Esophagus (tissue), 2 donors: ENCODE measurements around the gene CLEC2D. TPM values are rescaled to one million over a fixed set of nuclear protein-coding genes. Genes with fewer than 3 reads are reported as not detected.

Source experiments
- H3K27ac ChIP-seq, 2 donors: one replicate each; pipeline ENCODE4 v1.5.1; 2013; ENCODE audit warnings: low read depth in 2 of 2, mild to moderate bottlenecking in 2 of 2, inconsistent platforms in 1 of 2, low read length in 1 of 2, moderate library complexity in 1 of 2
- H3K27me3 ChIP-seq, 2 donors: one replicate each; pipeline ENCODE4 v1.6.1; 2013; ENCODE audit warnings: low read length in 2 of 2, control low read depth in 1 of 2, mild to moderate bottlenecking in 1 of 2; ENCODE audit not compliant: insufficient read depth in 2 of 2, control insufficient read depth in 1 of 2
- H3K36me3 ChIP-seq, 2 donors: one replicate each; pipeline ENCODE4 v1.6.1; 2013; ENCODE audit warnings: low read length in 1 of 2; ENCODE audit not compliant: control insufficient read depth in 2 of 2, insufficient read depth in 2 of 2
- H3K4me1 ChIP-seq, 2 donors: one replicate each; pipeline ENCODE4 v1.6.1; 2013; ENCODE audit warnings: low read length in 1 of 2; ENCODE audit not compliant: control insufficient read depth in 2 of 2, insufficient read depth in 2 of 2
- H3K4me3 ChIP-seq, 2 donors: one replicate each; pipeline ENCODE4 v1.5.1; 2013; ENCODE audit warnings: low read length in 2 of 2, mild to moderate bottlenecking in 2 of 2, low read depth in 1 of 2, moderate library complexity in 1 of 2
- H3K9me3 ChIP-seq, 2 donors: one replicate each; pipeline ENCODE4 v1.6.1; 2013; ENCODE audit warnings: mild to moderate bottlenecking in 2 of 2, low read depth in 1 of 2, low read length in 1 of 2, moderate library complexity in 1 of 2; ENCODE audit not compliant: control insufficient read depth in 2 of 2, insufficient read depth in 1 of 2
- WGBS, 2 donors: extraction: QIAGEN DNeasy Blood & Tissue Kit; methylation state at CpG; one replicate each; pipeline ENCODE4 v1.1.7; 2013; 5-methylcytosine and 5-hydroxymethylcytosine counted together
- polyA plus RNA-seq, 2 donors: library from polyadenylated mRNA; stranded (reverse); fragments of 200-250 nt; gene quantifications; one replicate each; pipeline ENCODE4 v1.2.3, GENCODE V29; 2013
- donor health status: healthy with polysubstance abuse.
- donor health status: Bipolar disorder and iron deficiency.

Gene CLEC2D
- polyA plus RNA-seq, 2 donors = 1.8 to 5.2 TPM

- Histone ChIP-seq H3K27me3 (no peaks in the 10 kb centered on the region), H3K27ac (no peak overlapping the region), H3K9me3 (no peaks in the 10 kb centered on the region), H3K36me3 (no peaks in the 10 kb centered on the region), H3K4me3 (no peak overlapping the region), H3K4me1 (no peaks in the 10 kb centered on the region)
- WGBS, 2 donors = 25 to 77% methylated on average over 1 of the region's 1 CpG
Observed at GRCh38 chr12:9719790-9720189, 50.3 kb downstream of the CLEC2D start.

GRCh38 chr12:9721394-9722092, 52.0 kb downstream of the CLEC2D start:
- no peaks in the 10 kb centered on the region for H3K36me3 ChIP-seq
- no peak overlapping the region for H3K27ac ChIP-seq
- WGBS, 2 donors = 54 to 57% methylated on average over 5 of the region's 5 CpGs
- no peak overlapping the region for H3K4me3 ChIP-seq
- H3K4me1 ChIP-seq = no peaks in the 10 kb centered on the region
- no peaks in the 10 kb centered on the region for H3K27me3 ChIP-seq
- no peaks in the 10 kb centered on the region for H3K9me3 ChIP-seq

- 89 to 90% methylated on average over 1 of the region's 1 CpG for WGBS, 2 donors
- H3K4me3 ChIP-seq = no peak overlapping the region
- no peaks in the 10 kb centered on the region for H3K4me1 ChIP-seq
- H3K27ac ChIP-seq = no peak overlapping the region
- H3K36me3 ChIP-seq = no peaks in the 10 kb centered on the region
- no peaks in the 10 kb centered on the region for H3K9me3 ChIP-seq
- no peaks in the 10 kb centered on the region for H3K27me3 ChIP-seq
Observed at GRCh38 chr12:9724023-9724422, 54.5 kb downstream of the CLEC2D start.

- no peaks in the 10 kb centered on the region for H3K9me3 ChIP-seq
- WGBS, 2 donors = 65 to 73% methylated on average over 2 of the region's 2 CpGs
Observed at GRCh38 chr12:9725213-9725870, 55.8 kb downstream of the CLEC2D start.

GRCh38 chr12:9727813-9728212, 58.3 kb downstream of the CLEC2D start:
- Histone ChIP-seq H3K27ac (no peak overlapping the region), H3K36me3 (no peaks in the 10 kb centered on the region), H3K9me3 (no peaks in the 10 kb centered on the region), H3K4me1 (no peaks in the 10 kb centered on the region), H3K27me3 (no peaks in the 10 kb centered on the region), H3K4me3 (no peak overlapping the region)
- WGBS, 2 donors = 68 to 88% methylated on average over 1 of the region's 1 CpG

More at GRCh38 chr12:9725213-9725870, 55.8 kb downstream of the CLEC2D start:
- Histone ChIP-seq H3K4me1 (no peaks in the 10 kb centered on the region), H3K36me3 (no peaks in the 10 kb centered on the region), H3K4me3 (no peak overlapping the region), H3K27me3 (no peaks in the 10 kb centered on the region), H3K27ac (no peak overlapping the region)

GRCh38 chr12:9729082-9729481, 59.6 kb downstream of the CLEC2D start:
- H3K4me1 ChIP-seq = no peaks in the 10 kb centered on the region
- H3K4me3 ChIP-seq = no peak overlapping the region
- no peaks in the 10 kb centered on the region for H3K9me3 ChIP-seq
- no peaks in the 10 kb centered on the region for H3K36me3 ChIP-seq
- no peak overlapping the region for H3K27ac ChIP-seq
- H3K27me3 ChIP-seq = no peaks in the 10 kb centered on the region

- Histone ChIP-seq H3K9me3 (no peaks in the 10 kb centered on the region), H3K36me3 (no peaks in the 10 kb centered on the region), H3K27me3 (no peaks in the 10 kb centered on the region), H3K4me1 (no peaks in the 10 kb centered on the region), H3K4me3 (no peak overlapping the region), H3K27ac (no peak overlapping the region)
- 73 to 78% methylated on average over 3 of the region's 3 CpGs for WGBS, 2 donors
Observed at GRCh38 chr12:9730011-9730410, 60.5 kb downstream of the CLEC2D start.

GRCh38 chr12:9730591-9730990, 61.1 kb downstream of the CLEC2D start:
- Histone ChIP-seq H3K36me3 (no peaks in the 10 kb centered on the region), H3K4me1 (no peaks in the 10 kb centered on the region), H3K9me3 (no peaks in the 10 kb centered on the region), H3K4me3 (no peak overlapping the region), H3K27ac (no peak overlapping the region), H3K27me3 (no peaks in the 10 kb centered on the region)
- WGBS, 2 donors = 75 to 80% methylated on average over 6 of the region's 6 CpGs

- no peak overlapping the region for H3K4me3 ChIP-seq
- H3K27ac ChIP-seq = no peak overlapping the region
- no peaks in the 10 kb centered on the region for H3K4me1 ChIP-seq
- no peaks in the 10 kb centered on the region for H3K9me3 ChIP-seq
- H3K27me3 ChIP-seq = no peaks in the 10 kb centered on the region
- H3K36me3 ChIP-seq = no peaks in the 10 kb centered on the region
- WGBS, 2 donors = 70 to 71% methylated on average over 6 of the region's 6 CpGs
Observed at GRCh38 chr12:9731393-9731792, 61.9 kb downstream of the CLEC2D start.

GRCh38 chr12:9731797-9732196, 62.3 kb downstream of the CLEC2D start:
- Histone ChIP-seq H3K27me3 (no peaks in the 10 kb centered on the region), H3K4me1 (no peaks in the 10 kb centered on the region), H3K9me3 (no peaks in the 10 kb centered on the region), H3K27ac (no peak overlapping the region), H3K36me3 (no peaks in the 10 kb centered on the region), H3K4me3 (no peak overlapping the region)
- WGBS, 2 donors = 87 to 90% methylated on average over 2 of the region's 2 CpGs
